GM19372 (cell line): ENCODE data around the gene USHBP1.

Experiments used
- ATAC-seq: cut with Tn5 transposase; IDR thresholded peaks from one replicate; pipeline ENCODE4 v1.9.1; 2021; ENCODE audit warnings: mild to moderate bottlenecking, low read depth, moderate library complexity; ENCODE audit not compliant: unreplicated experiment

USHBP1 gene

DNA sequence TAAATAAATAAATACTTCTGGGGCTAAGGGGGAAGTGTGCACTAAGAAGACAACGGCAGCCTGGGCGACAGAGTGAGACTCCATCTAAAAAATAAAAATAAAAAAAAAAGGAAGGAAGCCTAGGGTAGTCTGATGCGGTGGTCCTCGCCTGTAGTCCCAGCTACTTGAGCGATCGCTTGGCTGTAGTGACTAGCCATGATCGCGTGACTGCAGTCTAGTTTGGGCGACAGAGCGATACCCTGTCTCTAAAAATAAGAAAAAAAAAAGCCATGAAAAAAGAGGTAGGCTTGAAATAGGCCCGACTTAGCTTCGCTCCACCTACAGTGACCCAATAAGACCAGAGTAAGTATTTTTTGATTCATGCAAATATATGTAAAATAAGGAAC lies 2.0 kb upstream of the USHBP1 start:
- peak; percentile 6 for ATAC-seq

DNA sequence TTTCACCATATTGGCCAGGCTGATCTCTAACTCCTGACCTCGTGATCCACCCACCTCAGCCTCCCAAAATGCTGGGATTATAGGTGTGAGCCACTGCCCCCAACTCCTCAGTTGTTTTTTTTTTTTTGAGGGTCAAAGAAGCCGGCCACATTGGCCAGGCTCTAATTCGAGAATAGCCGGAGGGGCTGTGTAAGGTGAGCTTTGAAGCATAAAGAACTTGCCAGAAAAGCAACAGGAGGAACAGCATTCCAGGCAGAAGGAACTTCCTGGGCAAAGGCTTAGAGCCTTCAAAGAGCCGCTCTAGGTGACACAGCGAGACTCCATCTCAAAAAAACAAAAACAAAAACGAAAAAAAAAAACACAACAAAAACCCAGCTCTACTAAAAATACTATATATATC lies 1.5 kb upstream of the USHBP1 start:
- no peak for ATAC-seq

DNA sequence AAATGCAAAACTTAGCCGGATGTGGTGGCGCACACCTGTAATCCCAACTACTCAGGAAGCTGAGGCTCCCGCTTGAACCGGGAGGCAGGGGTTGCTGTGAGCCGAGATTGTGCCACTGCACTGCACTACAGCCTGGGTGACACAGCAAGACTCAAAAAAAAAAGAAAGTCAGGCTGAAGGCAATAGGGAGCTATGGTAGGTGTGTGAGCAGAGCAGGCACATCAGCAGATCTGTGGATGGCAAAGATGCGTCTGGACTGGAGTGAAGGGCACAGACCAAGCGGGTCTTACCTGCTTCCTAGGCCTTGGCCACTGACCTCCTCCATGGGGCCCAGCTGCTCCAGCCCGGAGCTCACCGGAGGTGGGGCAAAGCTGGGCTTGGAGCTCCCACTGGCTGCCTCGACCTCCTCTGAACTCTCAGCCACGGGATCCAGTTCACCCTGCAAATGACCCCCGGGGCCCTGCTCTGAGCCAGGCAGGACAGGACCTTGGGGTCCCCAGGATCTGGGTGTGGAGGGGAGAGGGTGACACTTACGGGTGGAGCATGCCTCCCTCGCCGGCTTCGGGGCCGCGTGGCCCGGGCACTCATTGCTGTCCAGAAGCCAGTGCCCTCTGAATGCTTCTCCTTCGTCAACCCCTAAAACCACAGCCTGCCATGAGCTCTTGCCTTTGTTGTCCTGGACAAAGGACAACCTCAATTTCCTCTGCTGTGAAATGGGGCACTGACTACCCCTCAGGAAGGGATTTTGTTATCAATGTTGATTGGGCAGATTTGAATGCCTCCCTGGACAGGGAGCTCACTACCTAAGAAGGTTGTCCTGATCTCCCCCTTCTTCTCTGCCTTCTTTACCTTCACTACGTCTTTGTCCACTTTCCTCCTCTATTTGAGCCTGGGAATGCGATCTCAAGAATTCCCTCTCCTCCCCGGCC lies 569 bp downstream of the USHBP1 start:
- ATAC-seq = no peak

DNA sequence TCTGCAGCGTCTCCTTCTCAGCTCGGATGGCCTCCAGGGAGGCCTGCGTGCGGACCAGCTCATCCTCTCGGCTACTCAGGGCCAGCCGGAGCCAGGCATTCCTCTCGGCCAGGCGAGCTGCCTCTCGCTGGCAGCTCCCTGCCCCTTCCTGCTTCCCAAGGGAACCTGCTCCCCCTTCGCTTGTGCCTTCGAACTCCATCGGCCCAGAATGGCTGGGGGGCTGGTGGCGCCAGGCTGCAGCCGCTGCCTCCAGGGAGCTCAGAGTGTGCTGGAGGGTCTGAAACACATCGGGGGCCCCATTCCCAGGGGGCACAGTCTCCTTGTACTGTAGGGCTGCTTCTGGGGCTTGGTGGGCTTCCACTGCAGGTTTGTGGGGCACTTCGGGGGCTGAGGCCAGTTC lies 2.0 kb downstream of the USHBP1 start:
- ATAC-seq = no peak

DNA sequence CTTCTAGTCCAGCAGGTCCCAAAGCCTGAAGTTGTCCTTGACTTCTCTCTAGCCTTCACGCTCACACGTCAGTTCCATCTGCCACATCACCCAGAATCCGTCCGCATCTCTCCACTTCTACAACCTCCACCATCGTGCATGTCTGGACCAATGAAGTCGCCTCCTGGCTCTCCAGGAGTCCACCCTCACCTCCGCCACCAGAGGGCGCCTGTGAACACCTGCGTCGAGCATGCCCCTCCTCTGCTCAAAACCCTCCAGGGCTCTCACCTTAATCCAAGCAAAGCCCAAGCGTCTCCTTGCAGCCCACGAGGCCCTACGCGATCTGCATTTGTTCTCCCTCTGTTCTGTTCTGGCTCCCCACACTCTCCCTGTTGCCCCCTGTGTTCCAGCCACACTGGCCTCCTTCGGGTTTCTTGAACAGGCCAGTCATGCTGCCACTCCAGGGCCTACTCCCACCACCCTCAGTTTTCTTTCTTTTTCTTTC lies 3.7 kb downstream of the USHBP1 start:
- no peak for ATAC-seq

DNA sequence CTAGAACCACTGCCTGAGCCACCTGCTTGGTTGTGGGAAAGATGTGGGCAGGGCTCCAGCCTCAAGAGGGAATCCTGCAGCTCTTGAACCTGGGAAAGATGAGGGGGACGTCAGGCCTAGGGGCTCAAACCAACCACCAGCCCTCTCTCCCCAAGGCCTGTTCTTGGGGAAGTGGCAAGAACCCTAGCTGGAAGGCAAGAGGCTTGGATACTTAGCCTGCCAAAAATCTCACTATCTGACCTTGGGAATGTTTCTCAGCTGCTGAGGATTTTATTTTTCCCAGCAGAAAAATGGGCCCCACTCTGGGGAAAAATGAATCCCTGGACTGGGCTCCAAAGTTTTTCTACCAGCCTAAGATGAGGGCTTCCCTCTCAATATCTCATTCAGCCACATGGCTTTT lies 4.6 kb downstream of the USHBP1 start:
- ATAC-seq = no peak

DNA sequence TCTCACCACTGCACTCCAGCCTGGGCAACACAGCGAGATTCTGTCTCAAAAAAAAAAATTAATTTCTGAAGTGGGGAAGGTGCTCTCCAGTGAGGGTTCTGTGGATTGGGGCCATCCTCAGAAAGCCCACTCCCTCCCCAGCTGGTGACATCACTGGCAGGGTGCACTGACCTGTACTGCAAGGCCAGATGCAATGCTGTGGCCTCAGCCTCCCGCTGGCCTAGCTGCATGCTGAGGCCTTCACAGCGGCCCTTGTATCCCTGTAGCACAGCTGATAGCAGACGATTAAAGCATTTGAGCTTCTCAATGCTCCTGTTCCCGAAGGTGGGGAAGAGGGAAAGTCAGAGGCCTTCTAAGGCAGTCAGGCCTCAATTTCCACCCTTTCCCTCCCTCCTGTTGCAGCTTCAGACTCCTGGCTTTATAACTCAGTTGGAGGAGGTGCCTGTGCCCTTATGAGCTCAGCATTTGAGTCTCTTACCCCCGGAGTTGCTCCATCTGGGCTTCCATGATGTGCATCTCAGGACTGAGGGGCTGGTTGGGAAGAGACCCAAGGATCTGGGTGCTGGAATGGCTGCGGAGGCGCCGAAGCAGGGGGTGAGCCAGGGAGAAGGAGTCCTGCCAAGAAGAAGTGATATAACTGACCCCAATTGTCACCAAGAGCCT lies 5.3 kb downstream of the USHBP1 start:
- no peak for ATAC-seq

DNA sequence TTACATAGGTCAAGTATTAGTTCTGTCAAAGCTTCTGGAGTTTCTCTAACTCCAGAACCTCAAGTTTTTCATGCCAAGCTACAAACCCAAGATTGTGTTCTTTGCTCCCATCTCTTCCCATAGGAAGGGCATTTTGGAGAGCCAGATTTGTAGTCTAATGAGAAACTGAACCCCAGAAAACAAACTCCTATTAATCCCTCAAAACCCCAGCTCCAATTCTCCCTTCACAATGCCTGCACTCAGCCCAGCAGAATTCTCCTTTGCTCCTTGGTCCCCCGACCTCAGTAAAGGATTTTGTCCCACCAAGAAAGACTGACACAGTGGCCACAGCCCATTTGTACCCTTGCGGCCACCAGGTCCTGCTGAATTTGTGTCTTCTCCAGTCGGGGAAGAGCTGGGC lies 8.4 kb downstream of the USHBP1 start:
- ATAC-seq = no peak

DNA sequence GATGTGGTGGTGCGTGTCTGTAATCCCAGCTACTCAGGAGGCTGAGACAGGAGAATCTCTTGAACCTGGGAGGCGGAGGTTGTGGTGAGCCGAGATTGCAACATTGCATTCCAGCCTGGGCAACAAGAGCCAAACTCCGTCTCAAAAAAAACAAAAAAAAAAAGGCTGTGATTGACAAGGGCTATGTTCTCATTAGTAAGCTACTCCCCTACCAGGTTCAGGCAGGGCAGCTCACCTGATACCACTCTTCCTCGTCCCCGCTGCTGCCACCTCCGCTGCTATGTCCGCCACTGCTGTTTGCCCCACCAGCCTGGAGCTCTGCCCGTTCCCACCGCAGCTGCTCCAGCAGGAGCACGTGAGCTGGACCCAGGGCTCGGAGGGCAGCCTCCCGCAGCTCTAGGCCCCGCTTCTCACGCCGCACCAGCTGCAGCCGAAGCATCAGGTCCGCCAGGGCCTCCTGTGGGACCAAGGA lies 9.4 kb downstream of the USHBP1 start:
- ATAC-seq = no peak

DNA sequence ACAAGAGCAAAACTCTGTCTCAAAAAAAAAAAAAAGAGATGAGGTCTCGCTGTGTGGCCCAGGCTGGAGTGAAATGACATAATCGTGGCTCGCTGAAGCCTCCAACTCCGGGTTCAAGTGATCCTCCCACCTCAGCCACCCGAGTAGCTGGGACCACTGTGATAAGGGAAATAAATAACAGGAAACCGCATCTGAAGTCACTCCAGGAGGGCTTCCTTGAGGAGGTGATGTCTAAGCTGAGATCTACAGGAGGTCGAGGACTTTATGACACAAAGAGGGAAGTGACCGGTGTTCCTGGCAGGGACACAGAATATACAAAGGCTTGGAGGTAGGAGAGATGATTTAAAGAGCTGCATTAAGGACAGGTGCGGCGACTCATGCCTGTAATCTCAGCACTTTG lies 9.9 kb downstream of the USHBP1 start:
- no peak for ATAC-seq

DNA sequence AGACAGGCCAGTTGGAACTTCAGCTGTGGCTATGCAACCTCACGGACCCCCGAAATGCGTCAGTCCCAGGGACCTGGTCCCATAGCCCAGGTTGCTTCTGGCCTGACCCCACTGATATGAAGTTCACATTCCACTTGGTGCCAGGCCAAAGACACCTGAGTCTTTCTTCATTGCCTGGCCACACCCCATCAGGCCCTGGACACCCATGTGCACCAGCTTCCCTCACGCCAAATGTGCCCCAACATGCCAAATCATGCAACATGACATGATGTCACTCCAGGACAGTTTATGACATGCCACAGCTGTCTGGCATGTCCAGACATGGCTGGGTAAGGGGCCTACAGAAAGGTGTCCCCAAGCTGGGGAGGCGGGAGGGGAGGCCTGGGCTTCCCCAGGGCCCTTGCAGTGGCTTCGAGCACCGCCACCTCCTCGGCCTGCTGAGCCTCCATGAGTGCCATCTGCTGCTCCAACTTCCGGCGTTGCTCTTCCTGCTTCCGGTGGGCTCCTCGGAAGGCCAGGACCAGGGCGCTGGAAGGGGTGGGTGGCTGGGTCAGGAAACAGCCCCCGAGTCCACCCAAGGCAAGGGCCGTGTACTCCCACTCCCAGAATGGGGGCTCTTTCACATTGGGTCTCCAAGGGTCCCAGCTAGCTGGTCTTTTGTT lies 14.5 kb downstream of the USHBP1 start:
- ATAC-seq = no peak

DNA sequence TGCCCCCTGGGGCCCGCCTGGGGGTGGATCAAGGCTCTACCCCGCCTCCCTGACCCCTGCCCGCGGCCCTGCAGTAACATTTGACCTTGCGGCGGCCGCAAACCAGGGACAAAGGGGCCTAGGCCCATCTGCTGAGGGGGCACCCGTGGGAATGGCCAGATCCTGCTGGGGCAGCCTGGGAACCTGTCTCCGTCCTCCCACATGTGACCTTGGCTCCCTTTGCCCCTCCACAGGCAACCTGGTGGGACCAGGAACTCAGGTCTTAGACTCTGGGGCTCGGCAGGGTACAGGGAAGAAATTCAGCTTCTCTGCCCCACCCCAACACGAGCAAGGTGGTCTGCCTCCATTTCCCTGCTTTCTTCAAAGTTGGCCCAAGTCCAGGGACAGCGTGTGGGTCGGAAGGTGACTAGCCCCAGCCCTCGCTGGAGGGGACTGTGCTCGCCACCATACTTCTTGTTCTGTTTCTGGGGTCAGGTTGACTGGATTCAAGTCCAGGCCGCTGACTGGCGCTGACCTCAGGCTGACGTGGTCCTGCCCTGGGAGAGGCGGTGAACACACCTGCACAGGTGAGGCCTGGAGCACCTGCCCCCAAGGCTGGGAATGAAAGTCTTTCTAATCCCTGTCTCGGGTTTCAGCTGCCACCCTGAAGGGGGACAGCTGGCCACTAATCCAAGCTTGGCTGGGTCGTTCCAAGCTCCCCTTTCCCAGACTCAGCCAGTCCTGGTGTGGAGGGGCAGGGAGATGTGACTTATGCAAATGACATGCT lies 16.4 kb downstream of the USHBP1 start:
- no peak for ATAC-seq

DNA sequence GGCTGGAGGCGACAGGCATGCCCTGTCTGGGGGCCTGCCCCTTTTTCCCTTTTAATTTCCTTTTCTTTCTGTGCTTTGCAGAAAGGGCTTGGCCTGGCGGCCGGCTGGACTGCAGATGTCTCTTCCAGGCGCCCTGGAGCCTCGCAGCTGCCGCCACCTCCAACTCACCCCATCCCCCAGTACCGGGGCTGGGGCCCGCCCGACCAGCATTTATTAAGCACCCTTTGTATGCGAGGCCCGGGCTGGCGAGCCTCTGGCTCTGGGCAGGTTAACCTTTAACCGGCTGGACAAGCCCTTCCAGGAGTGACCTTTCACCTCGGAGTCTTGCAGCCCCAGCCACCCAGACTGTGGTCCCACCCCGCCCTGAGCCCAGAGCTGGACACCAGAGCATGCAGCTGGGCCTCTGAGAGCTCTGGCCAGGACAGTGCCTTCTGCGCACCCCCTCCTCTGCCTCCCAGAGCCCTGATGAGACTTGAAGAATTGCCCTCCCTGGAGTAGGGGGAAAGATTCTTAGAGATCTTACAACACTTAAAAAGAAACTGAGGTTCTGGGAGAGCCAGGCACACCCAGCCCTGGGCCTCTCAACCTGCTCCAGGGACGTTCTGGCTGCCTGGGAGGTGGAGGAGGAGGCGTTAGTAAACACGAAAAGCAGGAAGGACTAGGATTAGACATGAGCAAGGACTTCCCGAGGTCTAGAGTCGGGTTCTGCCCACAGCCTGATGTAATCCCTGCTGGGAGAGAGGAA lies 17.7 kb downstream of the USHBP1 start:
- no peak for ATAC-seq

DNA sequence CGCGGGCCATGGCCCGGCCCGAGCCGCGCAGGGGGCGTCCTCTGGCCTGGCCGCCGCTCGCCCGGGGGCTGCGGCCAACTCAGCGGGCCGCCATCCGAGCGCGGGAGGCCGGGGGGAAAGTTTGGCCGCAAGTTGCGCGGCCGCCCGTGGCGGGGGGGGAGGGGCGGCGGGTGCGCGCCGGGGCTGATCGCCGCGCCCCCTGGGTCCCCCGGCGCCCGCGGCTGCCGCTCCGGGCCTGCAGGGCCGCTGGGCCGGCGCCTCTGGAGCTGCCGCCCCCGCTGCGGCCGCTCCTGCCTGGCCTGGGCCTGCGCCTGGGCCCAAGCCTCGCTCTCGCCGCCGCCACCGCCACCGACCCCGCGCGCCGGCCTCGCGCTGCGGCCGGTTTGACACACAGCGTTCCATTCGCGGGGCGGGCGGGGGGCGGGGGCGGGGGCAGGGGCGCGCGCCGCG lies 19.0 kb downstream of the USHBP1 start, which contains the start of gene NR2F6:
Gene NR2F6, minus strand, starts transcription at position 385 of the 450 bp plus-strand sequence. CDS start 699 bp downstream, outside the sequence.
- peak; percentile 6 for ATAC-seq

DNA sequence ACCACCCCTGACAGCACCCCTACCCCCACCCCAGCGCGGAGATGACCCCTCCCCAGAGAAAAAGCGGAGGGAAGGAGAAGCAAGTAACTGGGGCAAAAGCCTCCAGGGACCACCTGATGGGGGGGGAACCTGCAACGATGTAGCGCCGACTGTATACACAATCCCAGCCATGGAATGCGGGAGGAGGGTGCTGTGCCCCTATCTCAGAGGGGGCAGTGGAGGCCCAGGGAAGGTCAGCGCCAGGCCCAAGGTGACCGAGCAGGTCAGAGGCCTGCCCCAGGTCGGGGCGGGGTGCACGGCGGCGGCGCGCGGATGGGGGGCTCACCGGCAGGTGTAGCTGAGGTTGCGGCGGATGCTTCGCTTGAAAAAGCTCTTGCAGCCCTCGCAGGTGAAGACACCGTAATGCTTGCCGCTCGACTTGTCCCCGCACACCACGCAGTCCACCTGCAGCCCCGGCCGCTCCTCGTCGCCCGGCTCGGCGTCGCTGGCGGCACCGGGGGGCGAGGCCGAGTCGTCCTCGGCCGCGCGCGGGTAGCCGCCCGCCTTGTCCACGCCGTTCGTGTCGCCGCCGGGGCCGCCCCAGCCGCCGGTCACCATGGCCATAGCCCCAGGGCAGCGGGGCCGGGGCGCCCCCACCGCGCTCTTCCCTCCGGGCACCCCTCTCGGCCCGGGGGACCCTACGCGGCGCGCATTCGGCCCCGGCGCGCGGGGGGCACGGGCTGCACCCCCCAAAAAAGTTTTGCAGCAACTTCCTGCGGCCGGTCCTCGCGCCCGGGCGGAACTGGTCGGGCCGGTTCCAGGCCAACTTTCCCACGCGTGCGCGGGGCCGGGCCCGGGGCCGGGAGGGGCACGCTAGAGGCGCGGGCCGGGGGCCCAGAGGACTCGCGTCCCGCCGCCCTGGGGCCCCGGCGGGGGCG lies 19.7 kb downstream of the USHBP1 start:
- ATAC-seq = no peak

DNA sequence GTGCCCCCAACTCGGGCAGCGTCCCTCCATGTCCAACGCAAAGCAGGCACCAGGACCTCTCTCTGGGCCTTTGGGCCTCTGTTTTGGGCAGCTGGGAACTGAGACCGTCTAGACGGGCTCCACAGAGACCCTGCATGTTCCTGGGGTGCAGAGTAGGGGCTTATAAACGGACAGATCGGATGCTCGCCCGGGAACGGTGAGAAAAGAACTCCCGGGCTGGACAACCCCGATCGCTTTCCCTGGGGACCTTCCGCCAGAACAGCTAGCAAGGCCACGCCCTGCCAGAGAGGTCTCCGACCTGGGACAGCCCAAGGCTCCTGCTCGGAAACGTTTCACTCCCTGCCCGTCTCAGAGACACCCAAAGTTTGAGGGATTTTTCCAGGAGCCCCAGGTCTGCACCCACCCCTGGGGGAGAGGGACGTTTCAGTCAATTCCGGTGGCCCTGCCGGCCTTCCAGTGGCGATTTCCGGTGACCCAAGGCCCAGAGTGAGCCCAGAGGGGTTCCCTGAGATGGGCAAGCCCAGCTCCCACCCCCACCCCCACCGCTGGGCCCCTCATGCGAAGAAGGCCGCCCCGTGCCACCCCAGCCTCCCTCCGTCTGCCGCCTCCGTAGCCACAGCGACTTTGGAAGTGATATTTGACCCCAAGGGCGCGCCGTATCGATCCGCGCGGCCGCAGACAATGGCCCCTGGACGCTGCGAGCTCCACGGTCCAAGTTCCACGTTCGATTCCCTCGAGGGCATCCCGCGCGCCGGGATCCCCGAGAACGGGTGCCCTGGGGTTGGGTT lies 20.5 kb downstream of the USHBP1 start:
- no peak for ATAC-seq

DNA sequence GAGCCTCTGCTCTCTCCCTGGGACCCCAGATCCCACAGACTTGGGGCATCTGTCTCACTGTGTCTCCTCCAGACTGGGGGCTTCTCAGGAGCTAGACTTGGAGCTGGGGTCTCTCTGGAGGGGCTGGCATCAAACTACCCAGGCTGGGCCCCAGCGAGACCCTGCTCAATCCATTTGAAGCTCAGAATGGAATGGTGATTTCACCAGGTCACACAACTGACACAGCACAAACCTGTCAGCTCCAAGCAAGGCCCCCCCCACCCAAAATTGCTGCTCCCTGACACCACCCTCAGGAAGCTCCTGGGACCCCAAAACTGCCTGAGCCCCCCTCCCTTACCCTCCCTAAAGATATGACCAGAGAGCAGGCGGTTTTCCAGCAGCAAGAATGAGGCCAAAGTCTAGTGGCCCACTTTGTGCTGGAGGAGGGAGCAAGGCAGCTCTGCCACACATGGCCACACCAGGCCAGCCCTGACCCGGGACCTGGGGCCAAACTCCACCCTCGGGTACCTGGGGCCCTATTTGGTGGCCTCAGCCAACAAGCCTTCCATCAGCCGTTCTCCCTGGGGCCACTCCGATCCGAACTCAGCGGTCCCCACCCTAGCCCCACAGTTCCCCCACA lies 21.2 kb downstream of the USHBP1 start:
- ATAC-seq = no peak
